Thoracic aorta (tissue), 2 donors: ENCODE data around the gene DSE. TPM values are rescaled to one million over a fixed set of nuclear protein-coding genes. Genes with fewer than 3 reads are reported as not detected.

Source experiments
- ATAC-seq: fragments of 150-250 bp; one replicate; pipeline ENCODE4 v1.8.0; 2017; ENCODE audit warnings: low read depth; ENCODE audit not compliant: insufficient number of reproducible peaks, low FRiP score
- DNase-seq: peaks from one replicate; pipeline ENCODE4 v3.0.0-alpha.2; 2020; ENCODE audit warnings: low spot score
- H3K27ac ChIP-seq, 2 donors: fragments of 200-600 bp; sonication (generic); 1 replicate in 1 of 2; 2 replicates in 1 of 2; pipeline ENCODE4 v1.5.1; 2016; ENCODE audit warnings: mild to moderate bottlenecking in 2 of 2, moderate library complexity in 2 of 2
- H3K27me3 ChIP-seq: fragments of 200-600 bp; sonication (generic); replicated peaks from 2 replicates; pipeline ENCODE4 v1.6.0; 2016; ENCODE audit warnings: mild to moderate bottlenecking; ENCODE audit not compliant: insufficient read depth
- H3K36me3 ChIP-seq: fragments of 200-600 bp; sonication (generic); one replicate; pipeline ENCODE4 v1.5.1; 2016
- H3K4me1 ChIP-seq, 2 donors: fragments of 200-600 bp; sonication (generic); 1 replicate in 1 of 2; 2 replicates in 1 of 2; pipeline versions ENCODE4 v1.5.1 to v1.6.0; 2016; ENCODE audit warnings: low read depth in 2 of 2, mild to moderate bottlenecking in 1 of 2; ENCODE audit not compliant: control insufficient read depth in 1 of 2
- H3K4me3 ChIP-seq: fragments of 200-600 bp; sonication (generic); 2 replicates; pipeline ENCODE4 v1.5.1; 2016; ENCODE audit warnings: mild to moderate bottlenecking
- H3K9me3 ChIP-seq: fragments of 200-600 bp; sonication (generic); 2 replicates; pipeline ENCODE4 v1.5.1; 2016
- total RNA-seq, 2 donors: library from RNA; depleted of rRNA; stranded (reverse); fragments of >200 nt; gene quantifications; one replicate each; pipeline versions ENCODE4 v1.1.0 to v1.2.3, GENCODE V29; 2016
- TF ChIP-seq, protein P1 (sequence below): fragments of 200-600 bp; sonication (generic); IDR thresholded peaks from one replicate; pipeline ENCODE4 v1.5.1; 2019; ENCODE audit warnings: antibody characterized with exemption

DSE gene
- total RNA-seq, 2 donors from 2014 or later, result 46.7 to 65.2 TPM

DNA sequence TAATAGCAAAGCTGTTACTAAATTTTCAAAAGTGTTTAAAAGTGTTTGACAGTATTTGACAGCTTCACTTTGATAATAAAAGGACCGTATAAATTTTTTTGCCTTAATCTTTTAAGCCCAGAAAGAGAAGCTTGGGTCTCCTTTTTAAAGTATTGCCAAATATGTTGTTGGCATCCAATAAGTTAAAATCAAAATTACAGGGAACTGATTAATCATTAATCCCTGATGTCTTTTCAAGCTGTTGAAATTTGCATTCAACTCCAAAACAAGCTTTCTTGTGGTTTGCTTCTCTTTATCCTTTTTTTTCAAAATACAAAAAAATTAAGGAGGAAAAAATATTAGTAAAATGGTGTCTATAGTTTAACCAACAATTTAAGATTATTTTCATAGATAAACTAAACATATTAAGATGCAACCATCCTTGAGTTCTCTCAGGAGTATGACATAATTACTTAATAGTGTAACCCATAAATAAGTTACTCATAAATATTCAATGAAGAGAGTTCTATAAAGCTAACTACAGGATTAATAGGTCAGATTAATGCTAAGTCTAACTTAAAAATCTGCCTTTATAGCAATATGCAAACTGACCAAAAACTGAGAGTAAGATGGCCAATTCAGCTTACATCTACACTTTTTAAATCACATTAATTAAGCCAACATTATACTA lies 63.4 kb downstream of the DSE start:
- TF ChIP-seq, protein P1, sequence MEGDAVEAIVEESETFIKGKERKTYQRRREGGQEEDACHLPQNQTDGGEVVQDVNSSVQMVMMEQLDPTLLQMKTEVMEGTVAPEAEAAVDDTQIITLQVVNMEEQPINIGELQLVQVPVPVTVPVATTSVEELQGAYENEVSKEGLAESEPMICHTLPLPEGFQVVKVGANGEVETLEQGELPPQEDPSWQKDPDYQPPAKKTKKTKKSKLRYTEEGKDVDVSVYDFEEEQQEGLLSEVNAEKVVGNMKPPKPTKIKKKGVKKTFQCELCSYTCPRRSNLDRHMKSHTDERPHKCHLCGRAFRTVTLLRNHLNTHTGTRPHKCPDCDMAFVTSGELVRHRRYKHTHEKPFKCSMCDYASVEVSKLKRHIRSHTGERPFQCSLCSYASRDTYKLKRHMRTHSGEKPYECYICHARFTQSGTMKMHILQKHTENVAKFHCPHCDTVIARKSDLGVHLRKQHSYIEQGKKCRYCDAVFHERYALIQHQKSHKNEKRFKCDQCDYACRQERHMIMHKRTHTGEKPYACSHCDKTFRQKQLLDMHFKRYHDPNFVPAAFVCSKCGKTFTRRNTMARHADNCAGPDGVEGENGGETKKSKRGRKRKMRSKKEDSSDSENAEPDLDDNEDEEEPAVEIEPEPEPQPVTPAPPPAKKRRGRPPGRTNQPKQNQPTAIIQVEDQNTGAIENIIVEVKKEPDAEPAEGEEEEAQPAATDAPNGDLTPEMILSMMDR, result no peak
- no peaks in the 10 kb centered on the region for H3K27me3 ChIP-seq
- H3K36me3 ChIP-seq, result peaks cover 5% of the 10 kb centered on the region
- ATAC-seq (no peak), DNase-seq (no peak)
- no peak overlapping the region for H3K4me3 ChIP-seq
- peaks cover 8 to 10% of the 10 kb centered on the region in 2 donors for H3K4me1 ChIP-seq
- no peaks in the 10 kb centered on the region for H3K9me3 ChIP-seq
- H3K27ac ChIP-seq, result no peak overlapping the region

DNA sequence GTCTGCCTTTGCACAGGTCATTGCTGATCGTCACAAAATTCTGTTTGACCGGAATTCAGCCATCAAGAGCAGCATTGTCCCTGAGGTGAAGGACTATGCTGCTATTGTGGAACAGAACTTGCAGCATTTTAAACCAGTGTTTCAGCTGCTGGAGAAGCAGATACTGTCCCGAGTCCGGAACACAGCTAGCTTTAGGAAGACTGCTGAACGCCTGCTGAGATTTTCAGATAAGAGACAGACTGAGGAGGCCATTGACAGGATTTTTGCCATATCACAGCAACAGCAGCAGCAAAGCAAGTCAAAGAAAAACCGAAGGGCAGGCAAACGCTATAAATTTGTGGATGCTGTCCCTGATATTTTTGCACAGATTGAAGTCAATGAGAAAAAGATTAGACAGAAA lies 65.8 kb downstream of the DSE start:
- Histone ChIP-seq H3K36me3 (peaks cover 4% of the 10 kb centered on the region), H3K4me1 (peaks cover 10 to 14% of the 10 kb centered on the region in 2 donors), H3K9me3 (no peaks in the 10 kb centered on the region), H3K4me3 (no peak overlapping the region), H3K27ac (no peak overlapping the region), H3K27me3 (no peaks in the 10 kb centered on the region)
- ATAC-seq (no peak), DNase-seq (no peak)
- TF ChIP-seq, protein P1, result no peak

DNA sequence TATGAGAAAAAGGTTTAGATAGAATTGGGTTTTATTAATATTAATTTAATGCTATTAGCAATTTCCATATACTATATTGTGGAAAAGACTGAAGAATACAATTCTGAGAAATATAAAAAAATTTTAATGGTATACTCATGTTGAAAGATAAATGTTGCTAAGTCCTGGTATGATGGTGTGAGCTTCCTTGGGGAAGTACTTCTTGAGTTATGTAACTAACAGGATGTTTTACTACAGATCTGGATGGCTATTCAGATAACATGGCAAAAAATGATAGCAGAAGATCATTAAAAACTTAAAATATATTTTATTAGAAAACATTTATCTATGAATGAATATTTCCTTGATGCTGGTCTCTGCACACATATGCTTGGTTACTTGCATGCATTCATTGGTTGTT lies 66.9 kb downstream of the DSE start:
- H3K4me3 ChIP-seq, result no peak overlapping the region
- no peak for ATAC-seq
- TF ChIP-seq, protein P1, result no peak
- H3K36me3 ChIP-seq, result no peaks in the 10 kb centered on the region
- H3K27me3 ChIP-seq, result no peaks in the 10 kb centered on the region
- DNase-seq, result no peak
- no peaks in the 10 kb centered on the region for H3K9me3 ChIP-seq
- peaks cover 10 to 14% of the 10 kb centered on the region in 2 donors for H3K4me1 ChIP-seq
- no peak overlapping the region for H3K27ac ChIP-seq

DNA sequence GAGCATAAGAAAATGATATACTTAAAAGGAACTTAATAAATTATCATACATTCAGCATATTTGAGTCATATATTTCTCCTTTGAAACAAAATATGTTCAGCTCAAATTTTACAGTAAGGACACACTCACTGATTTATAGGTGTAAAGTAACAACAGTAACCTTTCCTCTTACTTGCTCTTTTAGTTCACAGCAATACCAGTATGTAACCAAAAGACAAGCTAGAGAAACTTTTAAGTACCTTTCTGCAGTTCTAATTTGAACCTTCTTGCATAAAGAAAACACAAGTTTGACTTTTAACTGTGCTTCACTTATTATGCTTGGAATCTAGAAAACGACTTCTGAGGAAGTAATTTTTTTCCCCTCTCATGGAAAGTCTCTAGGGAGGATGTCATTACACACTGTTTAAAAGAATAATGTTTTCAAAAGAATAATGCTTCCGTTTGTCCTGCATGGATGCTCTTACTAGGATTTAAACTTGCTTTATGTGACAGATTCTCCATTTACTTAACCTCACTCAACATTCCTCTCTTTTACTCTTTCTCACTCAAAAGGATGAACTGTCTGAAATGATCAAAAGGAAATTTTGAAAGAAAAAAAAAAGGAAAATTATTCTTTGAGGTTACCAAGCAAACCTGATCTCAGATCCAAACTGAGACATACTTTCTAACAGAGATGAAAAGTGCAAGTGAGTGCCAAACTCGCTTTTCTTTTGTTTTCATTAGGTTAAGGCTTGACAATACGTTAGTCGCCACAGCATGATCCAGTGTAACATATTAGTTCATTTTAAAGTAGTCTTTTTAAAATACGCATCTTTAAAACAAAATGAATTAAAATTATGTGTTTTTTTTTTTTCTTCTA lies 68.1 kb downstream of the DSE start:
- H3K27ac ChIP-seq, result no peak overlapping the region
- TF ChIP-seq, protein P1, result no peak
- no peaks in the 10 kb centered on the region for H3K9me3 ChIP-seq
- no peaks in the 10 kb centered on the region for H3K27me3 ChIP-seq
- no peaks in the 10 kb centered on the region for H3K36me3 ChIP-seq
- DNase-seq, result no peak
- no peak overlapping the region for H3K4me3 ChIP-seq
- no peak for ATAC-seq
- peaks cover 21 to 24% of the 10 kb centered on the region in 2 donors for H3K4me1 ChIP-seq

DNA sequence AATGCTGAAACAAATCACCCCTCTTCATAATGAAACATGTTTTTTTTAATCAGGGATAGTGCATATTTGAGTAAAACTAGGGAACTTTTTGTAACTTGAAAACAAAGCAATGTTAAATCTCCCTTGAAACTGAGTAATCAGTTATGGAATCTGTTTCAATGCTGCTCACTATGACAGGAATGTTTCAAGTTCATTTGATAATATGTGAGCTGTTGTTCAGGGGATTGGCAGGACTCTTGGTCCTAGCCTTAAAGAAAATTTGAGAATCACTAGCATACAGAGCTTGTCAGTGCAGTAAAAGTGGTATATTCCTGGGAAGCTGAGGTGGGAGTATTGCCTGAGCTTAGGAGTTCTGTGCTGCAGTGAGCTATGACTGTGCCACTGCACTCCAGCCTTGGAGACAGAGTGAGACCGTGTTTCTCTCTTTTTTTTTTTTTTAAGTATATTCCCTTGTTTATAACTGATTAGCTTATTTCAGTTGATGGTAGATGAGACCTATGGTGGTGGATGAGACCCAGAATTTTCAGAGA lies 68.8 kb downstream of the DSE start:
- H3K27me3 ChIP-seq, result no peaks in the 10 kb centered on the region
- DNase-seq, result no peak
- H3K4me3 ChIP-seq, result no peak overlapping the region
- no peaks in the 10 kb centered on the region for H3K36me3 ChIP-seq
- H3K9me3 ChIP-seq, result no peaks in the 10 kb centered on the region
- peaks cover 23 to 25% of the 10 kb centered on the region in 2 donors for H3K4me1 ChIP-seq
- TF ChIP-seq, protein P1, result no peak
- no peak for ATAC-seq
- no peak overlapping the region for H3K27ac ChIP-seq
